Stimulated activated CD8-positive, alpha-beta memory T cell treated with anti-CD3 and anti-CD28 coated beads, Interleukin-15, amount 100 ng/mL, for 4 hours (primary cell): ENCODE measurements around the gene MLEC.
"Not testable (repeated sequence)": the region's sequence is repeated elsewhere in the genome, so short reads cannot be mapped to it uniquely, and the experiment has no call there.

ENCODE experiments used
- DNase-seq, 2 donors: peaks; one replicate each; pipeline ENCODE4 v3.0.0-alpha.2; 2020; ENCODE audit warnings: low read depth in 2 of 2

The MLEC gene

DNA sequence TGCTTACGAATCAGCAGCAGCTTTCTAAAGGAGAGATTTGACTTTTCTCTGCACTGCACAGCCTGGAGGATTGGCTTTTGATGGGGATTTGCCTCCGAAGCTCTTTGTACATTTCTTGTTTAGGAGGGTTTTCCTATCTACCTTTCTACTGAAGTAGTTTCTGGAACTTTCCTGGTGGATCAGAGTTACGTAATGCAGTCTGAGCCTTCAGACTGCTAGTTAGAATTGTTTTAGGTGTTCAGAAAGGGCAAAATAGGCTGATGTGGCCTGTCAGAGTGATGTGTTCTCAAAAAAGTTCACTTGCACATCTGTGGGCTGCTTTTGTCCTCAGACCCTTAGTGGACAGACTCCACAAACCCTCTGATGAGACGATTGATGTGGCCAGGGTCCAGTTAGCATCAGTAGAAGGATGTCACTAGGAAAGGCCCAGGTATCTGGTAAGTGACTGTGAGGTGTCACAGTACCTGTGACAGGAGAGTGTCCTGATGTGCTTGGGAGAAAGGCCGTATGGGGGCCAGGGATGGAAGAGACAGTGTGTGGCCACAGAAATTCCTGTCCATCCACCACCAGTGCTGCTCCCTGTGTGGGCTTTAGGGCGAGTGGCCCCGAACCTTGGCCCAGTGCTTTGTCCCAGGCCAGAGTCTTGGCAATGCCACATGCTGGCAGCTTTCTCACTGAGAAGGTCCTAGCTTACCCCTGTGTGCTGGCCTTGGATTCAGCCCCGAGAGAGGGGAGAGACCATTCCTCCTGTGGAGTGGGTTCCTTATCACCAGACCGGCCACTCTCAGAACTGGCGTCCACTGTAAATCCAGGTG is 34.2 kb downstream of the MLEC start:
- DNase-seq = no peak

DNA sequence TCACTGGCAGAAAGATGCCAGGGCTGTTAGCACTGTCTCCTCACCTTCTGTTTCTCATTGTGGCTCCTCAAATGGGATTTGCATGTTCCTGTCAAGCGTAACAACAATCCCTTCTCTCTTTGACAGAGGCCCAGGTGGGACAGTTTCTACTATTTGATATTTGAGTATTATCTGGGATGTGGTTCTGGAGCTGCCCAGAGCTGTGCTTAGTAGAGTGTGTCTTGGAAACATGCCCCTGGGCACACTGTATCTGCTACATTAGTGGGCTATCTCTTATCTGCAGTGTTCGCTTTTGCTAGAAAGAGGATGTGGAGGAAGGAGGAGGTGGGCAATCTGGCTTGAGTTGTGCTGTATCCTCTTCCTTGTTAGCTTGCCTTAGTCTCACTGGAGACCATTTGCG is 34.9 kb downstream of the MLEC start:
- DNase-seq = no peak

DNA sequence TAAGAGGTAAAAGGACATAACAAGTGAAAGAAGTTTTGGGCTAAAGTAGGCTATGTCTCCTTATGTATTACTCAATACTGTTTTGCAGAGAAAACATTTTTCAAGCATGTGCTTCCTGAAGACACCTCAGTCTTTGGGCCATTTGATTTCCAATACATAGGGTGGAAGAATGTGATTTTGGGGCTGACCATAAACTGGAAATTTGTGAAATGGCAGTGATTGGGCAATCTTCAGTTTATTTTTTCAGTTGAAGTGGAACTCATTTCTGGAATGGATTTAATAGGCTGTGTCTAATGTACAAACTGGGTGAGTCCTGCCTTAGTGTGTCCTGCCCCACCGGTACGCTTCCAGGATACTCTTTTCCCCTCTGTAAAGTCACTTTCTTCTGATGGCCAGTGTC is 35.8 kb downstream of the MLEC start:
- no peak for DNase-seq

DNA sequence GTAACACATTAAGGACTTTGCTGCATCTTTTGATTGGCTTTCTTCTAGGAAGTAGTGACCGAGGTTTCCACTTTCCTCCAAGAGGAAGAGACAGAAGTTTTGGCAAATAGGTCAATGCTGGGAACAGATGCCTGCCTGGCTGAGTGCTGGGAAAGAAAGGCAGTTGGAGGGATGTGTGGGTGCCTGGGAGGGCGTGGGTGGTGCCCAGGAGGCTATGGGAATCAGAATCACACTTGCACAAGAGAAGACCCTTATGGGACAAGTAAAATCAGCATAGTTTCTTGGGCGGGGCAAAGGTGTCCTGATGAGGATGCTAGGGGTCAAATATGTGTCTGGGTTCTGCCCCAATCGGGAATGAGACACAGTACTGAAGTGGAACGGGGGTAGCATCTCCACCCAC is 37.8 kb downstream of the MLEC start:
- DNase-seq = no peak

DNA sequence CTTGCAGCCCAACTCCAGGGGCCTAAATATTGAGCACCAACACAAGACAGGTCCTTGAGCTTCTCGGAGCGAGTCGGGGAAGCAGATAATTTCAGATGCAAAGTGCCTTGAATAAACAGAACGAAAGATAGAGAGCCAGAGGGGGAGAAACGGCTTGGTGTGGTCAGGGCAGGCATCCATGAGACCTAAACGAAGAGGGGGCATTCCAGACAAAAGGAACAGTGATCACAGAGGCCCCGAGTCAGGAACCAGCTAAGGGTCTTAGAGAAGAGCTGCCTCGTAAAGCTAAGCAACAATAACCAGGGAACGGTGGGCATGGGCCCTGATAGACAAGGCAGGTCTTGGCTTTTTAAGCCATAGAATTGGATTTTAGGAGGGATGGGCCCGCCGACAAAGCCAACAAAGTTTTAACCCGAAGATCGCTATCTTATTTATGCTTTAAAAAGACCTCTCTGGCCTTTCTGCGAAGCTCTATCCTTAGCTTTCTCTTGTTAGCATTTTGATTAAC is 38.3 kb downstream of the MLEC start:
- no peak for DNase-seq

DNA sequence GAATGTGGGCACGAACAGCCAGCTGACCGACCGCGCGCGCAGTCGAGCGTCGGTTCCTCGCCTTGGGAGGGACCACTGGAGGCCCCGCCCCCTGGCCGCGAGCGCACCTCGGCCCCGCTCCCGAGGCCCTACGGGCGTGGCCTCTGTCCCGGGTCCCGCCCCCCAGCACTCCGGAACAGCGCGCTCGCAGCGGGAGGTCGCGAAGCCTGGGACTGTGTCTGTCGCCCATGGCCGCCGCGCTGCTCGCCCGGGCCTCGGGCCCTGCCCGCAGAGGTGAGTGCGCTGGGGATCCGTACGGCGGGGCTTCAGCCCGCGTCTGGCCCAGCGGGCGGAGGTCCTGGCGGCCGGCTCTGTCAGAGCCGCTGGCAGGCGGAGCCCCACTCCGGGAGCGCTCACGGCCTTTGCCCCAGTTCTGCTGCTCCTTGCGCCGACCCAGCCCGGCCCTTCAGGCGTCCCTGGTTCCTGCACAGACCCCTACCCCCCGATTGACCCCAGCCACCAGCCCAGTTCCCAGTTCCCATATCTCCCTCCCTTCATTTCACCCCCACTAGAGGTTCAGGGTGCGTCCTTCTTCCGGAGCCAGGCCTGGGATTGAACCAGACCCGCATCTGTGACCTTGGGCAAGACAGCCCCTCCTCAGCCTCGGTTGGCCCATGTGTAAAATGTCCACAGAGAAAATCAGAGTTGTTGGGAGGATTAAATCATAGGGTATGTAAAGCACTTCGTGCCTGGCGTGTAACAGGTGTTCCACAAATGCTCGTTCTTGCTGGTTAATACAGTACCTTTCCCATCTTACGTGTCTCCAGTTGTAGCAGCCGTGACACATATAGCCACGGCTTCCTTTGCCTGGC is 38.9 kb downstream of the MLEC start, which contains the start of gene ACADS:
Gene ACADS, plus strand, starts transcription at position 168 of the 851 bp plus-strand sequence. Its CDS starts 60 bp downstream, at position 228.
- peak; percentile 71 for DNase-seq

DNA sequence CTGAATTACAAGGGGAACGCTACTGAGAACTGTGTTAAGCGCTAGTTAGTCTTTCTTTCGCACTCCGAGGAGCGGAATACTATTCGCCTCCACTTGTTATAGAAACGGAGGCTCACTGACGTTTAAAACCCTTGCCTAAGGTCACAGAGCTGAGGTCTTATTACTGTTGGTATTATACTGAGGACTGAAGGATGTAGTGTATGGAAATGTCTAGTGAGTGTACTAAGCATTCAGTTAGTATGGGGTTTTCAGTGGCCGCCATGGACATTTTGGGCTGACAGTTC is 39.5 kb downstream of the MLEC start:
- DNase-seq = no peak

DNA sequence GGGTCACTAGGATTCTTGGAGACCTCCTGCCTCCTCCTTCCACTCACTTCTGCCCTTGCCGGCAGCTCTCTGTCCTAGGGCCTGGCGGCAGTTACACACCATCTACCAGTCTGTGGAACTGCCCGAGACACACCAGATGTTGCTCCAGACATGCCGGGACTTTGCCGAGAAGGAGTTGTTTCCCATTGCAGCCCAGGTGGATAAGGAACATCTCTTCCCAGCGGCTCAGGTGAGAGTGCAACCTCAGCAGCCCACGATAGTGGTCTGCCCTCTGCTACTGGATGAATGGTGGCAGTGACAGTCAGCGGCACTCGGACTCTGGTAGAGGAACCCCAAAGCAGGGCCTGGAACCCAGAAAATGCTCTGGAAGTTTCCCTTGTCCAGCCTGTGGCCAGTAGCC is 40.0 kb downstream of the MLEC start:
- no peak for DNase-seq

DNA sequence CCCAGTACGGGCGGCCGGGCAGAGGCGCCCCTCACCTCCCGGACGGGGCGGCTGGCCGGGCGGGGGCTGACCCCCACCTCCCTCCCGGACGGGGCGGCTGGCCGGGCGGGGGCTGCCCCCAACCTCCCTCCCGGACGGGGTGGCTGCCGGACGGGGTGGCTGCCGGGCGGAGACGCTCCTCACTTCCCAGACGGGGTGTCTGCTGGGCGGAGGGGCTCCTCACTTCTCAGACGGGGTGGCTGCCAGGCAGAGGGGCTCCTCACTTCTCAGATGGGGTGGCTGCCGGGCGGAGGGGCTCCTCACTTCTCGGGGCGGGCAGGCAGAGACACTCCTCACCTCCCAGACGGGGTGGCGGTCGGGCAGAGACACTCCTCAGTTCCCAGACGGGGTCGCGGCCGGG is 45.2 kb downstream of the MLEC start:
- not testable (repeated sequence) for DNase-seq

DNA sequence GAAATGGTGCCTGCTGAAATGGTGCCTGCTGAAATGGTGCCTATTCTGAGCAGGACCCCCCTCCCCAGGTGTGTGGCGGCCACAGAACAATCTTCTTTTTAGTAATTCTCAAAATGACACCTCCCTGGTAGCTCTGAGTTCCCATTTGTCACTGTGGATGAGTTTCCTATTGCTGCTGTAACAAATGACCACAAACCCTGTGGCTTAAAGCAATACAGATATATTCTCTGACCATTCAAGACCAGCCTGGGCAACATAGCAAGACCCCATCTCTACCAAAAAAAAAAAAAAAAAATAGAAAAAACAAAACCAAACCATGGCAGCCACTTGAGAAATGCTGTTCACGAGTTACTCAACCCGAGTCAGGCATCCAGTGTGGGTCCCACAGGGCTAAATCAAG is 46.6 kb downstream of the MLEC start:
- DNase-seq = no peak

DNA sequence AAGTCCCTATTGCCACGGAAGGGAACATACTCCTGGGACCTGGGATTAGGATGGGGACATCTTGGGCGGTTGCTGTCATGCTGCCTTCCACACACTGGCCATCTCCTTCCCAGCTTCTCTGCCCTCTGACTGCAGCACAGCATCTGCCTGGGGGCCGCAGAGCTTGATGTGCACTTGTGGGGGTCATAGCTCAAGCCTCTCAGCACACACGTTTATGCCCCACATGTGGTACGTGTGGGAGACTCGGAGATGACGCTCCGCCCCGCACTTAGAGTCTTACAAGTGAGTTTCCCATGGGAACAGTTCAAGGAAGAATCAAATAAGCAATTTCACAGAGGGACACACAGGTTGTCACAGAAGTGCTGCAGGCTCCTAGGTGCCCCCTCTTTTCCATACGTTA is 47.3 kb downstream of the MLEC start:
- no peak for DNase-seq

DNA sequence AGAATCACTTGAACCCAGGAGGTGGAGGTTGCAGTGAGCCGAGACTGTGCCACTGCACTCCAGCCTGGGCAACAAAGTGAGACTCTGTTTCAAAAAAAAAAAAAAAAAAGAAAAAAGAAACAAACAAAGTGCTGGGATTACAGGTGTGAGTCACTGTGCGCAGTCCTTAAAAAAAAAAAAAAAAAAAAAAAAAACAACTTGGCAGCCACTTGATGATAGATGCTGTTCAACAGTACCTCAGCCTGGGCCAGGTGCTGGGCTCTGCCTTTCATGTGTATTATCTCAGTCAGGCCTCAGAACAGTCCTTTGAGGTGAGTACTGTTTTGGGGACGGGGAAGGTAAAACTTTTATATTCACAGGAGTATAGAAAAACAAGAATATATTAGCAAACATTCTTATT is 48.2 kb downstream of the MLEC start:
- DNase-seq = no peak

DNA sequence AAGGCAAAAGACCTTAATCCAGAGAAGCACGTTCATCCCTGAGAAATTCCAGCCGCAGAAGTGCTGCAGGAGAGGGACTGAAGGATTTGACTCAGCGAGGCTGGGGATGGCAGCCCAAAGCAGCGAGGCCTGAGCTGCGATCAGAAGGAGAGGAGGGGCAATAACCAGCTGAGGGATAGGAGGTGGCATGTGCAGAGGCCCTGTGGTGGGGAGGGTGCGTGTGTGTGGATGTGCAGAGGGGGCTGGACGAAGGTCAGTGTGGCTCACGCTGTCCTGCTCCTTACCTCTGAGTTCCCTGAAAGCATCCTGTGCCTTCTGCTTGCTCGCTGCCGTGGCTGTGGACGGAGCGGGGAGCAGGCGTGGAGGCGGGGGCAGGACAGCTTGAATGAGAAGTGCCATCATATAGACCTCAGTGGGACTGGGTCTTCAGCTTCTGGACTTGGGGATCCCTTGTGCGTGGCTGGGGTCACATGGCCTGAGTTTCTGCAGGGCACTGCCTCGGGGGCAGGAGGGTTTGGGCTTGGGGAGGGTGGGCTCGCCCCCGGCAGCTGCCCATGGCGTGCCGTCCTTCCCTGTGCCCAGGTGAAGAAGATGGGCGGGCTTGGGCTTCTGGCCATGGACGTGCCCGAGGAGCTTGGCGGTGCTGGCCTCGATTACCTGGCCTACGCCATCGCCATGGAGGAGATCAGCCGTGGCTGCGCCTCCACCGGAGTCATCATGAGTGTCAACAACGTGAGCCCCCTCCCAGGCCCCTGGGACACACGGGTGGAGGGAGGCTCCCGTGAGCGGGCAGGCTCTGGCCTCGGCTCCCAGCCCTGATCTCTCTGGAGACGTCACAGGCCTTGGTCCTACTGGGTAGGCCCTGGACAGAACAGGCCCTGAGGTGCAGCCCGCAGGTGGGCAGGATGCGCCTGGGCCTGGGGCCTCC is 49.7 kb downstream of the MLEC start:
- no peak for DNase-seq

DNA sequence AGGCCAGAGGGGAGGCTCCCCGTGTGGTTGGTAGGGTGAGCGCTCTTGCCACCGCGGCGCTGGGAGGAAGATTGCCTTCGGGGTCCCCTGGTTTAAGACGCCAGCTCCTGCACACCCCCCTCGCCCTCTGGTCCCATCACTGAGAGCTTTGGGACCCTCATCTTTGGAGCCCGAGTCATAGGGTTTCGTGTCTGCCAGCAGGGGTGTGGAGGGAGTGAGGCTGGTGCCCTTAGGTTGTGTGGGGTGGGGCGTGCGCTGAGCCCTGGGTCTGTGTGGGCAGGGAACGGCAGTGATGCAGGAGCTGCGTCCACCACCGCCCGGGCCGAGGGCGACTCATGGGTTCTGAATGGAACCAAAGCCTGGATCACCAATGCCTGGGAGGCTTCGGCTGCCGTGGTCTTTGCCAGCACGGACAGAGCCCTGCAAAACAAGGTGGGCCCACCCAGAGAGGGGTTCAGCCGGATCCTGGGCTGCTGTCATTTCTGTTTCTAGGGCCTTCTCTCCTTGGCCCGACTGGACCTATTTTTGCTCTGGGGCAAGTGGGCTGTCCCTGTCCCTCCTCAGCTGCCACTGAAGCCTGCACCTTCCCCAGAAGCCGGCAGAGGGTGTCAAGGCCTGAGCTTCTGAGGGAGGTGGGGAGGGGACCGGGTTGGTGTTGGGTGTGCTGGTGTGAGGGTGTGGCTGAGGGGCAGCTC is 50.8 kb downstream of the MLEC start:
- no peak for DNase-seq

DNA sequence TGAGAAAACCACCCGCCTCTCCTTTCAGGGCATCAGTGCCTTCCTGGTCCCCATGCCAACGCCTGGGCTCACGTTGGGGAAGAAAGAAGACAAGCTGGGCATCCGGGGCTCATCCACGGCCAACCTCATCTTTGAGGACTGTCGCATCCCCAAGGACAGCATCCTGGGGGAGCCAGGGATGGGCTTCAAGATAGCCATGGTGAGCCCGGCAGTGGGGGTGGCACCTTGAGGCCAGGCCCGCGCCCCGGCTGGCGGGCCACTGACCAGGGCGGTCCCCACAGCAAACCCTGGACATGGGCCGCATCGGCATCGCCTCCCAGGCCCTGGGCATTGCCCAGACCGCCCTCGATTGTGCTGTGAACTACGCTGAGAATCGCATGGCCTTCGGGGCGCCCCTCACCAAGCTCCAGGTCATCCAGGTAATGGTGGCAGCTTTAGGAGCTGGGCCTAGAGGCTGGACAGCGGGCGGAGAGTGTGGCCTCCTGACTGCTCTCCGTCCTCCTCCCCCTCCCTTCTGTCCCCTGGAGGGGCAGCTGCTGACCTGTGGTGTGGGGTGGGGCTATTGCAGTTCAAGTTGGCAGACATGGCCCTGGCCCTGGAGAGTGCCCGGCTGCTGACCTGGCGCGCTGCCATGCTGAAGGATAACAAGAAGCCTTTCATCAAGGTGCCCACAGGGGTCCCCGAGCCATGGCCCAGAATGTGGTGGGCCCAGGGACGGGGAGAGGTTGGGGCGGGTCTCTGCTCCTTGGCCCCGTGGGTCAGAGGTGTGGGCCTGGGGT is 51.5 kb downstream of the MLEC start:
- no peak for DNase-seq

DNA sequence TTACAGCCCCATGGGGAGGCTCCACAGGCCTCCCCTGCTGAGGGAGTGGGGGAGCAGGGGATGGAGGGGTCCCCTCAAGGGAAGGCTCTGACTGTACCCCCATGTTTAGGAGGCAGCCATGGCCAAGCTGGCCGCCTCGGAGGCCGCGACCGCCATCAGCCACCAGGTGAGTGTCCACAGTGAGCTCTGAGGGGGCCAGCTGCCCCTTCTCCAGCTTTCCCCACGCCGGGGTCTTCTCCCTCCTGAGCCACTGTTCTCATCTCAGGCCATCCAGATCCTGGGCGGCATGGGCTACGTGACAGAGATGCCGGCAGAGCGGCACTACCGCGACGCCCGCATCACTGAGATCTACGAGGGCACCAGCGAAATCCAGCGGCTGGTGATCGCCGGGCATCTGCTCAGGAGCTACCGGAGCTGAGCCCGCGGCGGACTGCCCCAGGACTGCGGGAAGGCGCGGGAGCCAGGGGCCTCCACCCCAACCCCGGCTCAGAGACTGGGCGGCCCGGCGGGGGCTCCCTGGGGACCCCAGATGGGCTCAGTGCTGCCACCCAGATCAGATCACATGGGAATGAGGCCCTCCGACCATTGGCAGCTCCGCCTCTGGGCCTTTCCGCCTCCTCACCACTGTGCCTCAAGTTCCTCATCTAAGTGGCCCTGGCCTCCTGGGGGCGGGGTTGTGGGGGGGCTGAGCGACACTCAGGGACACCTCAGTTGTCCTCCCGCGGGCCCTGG is 52.2 kb downstream of the MLEC start:
- no peak for DNase-seq

DNA sequence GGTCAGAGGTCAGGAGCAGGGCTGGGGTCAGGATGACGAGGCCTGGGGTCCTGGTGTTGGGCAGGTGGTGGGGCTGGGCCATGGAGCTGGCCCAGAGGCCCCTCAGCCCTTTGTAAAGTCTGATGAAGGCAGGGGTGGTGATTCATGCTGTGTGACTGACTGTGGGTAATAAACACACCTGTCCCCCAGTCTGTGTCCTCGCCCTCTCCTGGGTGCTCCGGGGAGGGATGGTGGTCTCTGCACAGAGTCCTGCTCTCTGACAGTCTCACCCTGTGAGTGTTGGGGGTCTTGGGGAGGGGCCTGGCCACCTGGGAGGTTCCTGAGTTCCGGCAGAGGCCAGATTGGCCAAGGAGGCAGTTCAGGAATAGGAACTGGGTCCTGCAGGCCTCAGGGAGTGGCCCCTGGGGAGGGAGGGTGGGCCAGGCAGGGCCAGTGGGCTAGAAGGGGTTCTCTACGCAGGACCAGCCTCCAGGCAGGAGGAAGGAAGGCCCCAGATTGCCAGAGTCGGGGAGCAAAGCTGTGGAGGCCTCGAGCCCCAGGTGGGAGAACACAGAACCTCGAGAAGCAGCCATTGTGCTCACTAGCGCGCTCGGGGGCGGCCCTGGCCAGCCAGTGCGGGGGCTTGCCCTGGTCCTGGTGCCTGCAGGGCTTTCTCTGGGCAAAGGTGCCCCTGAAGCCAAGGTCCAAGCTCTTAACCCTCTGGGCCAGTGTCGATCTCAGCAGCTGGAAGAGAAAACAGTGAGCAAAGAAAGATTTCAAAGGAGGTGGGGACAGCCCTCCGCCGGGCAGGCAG is 53.1 kb downstream of the MLEC start:
- DNase-seq = no peak

DNA sequence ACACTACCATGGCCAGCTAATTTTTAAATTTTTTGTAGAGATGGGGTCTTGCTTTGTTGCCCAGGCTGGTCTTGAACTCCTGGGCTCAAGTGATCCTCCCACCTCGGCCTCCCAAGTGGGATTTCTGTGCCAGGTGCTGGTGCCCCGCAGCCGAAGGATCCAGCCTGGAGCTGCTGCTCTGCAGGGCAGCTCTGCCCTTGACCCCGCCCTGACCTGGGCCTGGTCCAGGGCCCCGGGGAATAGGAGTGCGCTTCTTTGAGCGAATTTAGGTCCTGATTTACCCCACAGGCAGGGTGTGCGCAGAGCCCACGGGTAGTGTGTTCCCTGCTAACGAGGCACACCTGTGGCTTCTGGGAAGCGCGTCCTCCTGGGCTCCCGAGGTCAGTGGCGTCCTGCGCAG is 53.9 kb downstream of the MLEC start:
- DNase-seq = no peak
